Activated T-cell treated with anti-CD3 and anti-CD28 coated beads, Interleukin-2, amount 50 U/mL, for 4 hours (primary cell): ENCODE data around the gene GRIN1. TPM values are rescaled to one million over a fixed set of nuclear protein-coding genes. Genes with fewer than 3 reads are reported as not detected.
A peak's percentile ranks its signal among the peaks of the same experiment; 100 is the strongest.

Source experiments
- ATAC-seq, 2 donors: fragments of 200-7000 bp; cut with Tn5 transposase; one replicate each; pipeline ENCODE4 v1.10.0; 2021
- DNase-seq: peaks from one replicate; pipeline ENCODE4 v3.0.0-alpha.2; 2020
- H3K27me3 Mint-ChIP-seq: one replicate; pipeline ENCODE4 v1.8.0; 2021; ENCODE audit warnings: low read depth, mixed read lengths
- H3K36me3 Mint-ChIP-seq: one replicate; pipeline ENCODE4 v1.8.0; 2022; ENCODE audit warnings: mixed read lengths; ENCODE audit not compliant: insufficient read depth
- H3K4me1 Mint-ChIP-seq: one replicate; pipeline ENCODE4 v1.8.0; 2021; ENCODE audit warnings: low read depth, mixed read lengths
- H3K4me3 Mint-ChIP-seq: one replicate; pipeline ENCODE4 v1.8.0; 2021; ENCODE audit warnings: mild to moderate bottlenecking, moderate library complexity, mixed read lengths
- H3K9me3 Mint-ChIP-seq: one replicate; pipeline ENCODE4 v1.8.0; 2021; ENCODE audit warnings: mixed read lengths
- total RNA-seq, 3 donors: library from RNA; stranded (reverse); gene quantifications; one replicate each; pipeline ENCODE4 v1.2.1, GENCODE V29; 2021

Gene GRIN1
- total RNA-seq, 3 donors from 2014 or later: 0.13 to 0.26 TPM; not detected in 1

- DNase-seq: no peak
- Mint-ChIP-seq H3K36me3 (no peaks in the 10 kb centered on the region), H3K4me1 (peaks cover 19% of the 10 kb centered on the region), H3K4me3 (no peak overlapping the region), H3K27me3 (peaks cover 54% of the 10 kb centered on the region), H3K9me3 (no peaks in the 10 kb centered on the region)
- no peak for ATAC-seq
Observed at GRCh38 chr9:137158625-137159024, 19.7 kb downstream of the GRIN1 start.

- peaks cover 58% of the 10 kb centered on the region for H3K27me3 Mint-ChIP-seq
- DNase-seq (no peak), ATAC-seq (no peak)
- no peaks in the 10 kb centered on the region for H3K36me3 Mint-ChIP-seq
- H3K4me3 Mint-ChIP-seq: no peak overlapping the region
- no peaks in the 10 kb centered on the region for H3K9me3 Mint-ChIP-seq
- H3K4me1 Mint-ChIP-seq: peaks cover 19% of the 10 kb centered on the region
Observed at GRCh38 chr9:137159105-137160053, 20.4 kb downstream of the GRIN1 start.

GRCh38 chr9:137160054-137160425 is 21.1 kb downstream of the GRIN1 start:
- Mint-ChIP-seq H3K9me3 (no peaks in the 10 kb centered on the region), H3K4me3 (no peak overlapping the region), H3K4me1 (peaks cover 19% of the 10 kb centered on the region), H3K36me3 (no peaks in the 10 kb centered on the region), H3K27me3 (peaks cover 58% of the 10 kb centered on the region)
- DNase-seq (no peak), ATAC-seq (no peak)

- H3K27me3 Mint-ChIP-seq: peaks cover 62% of the 10 kb centered on the region
- no peaks in the 10 kb centered on the region for H3K36me3 Mint-ChIP-seq
- ATAC-seq (no peak), DNase-seq (no peak)
- H3K9me3 Mint-ChIP-seq: no peaks in the 10 kb centered on the region
- peaks cover 19% of the 10 kb centered on the region for H3K4me1 Mint-ChIP-seq
- H3K4me3 Mint-ChIP-seq: no peak overlapping the region
Observed at GRCh38 chr9:137160716-137161557, 22.0 kb downstream of the GRIN1 start.

GRCh38 chr9:137161558-137162486 is 22.9 kb downstream of the GRIN1 start:
- peaks cover 19% of the 10 kb centered on the region for H3K4me1 Mint-ChIP-seq
- no peaks in the 10 kb centered on the region for H3K36me3 Mint-ChIP-seq
- H3K9me3 Mint-ChIP-seq: no peaks in the 10 kb centered on the region
- peaks cover 65% of the 10 kb centered on the region for H3K27me3 Mint-ChIP-seq
- no peak for DNase-seq
- no peak for ATAC-seq
- H3K4me3 Mint-ChIP-seq: no peak overlapping the region

GRCh38 chr9:137162505-137163364 is 23.8 kb downstream of the GRIN1 start:
- peak in 1 of 2 donors; percentile 46 for ATAC-seq

GRCh38 chr9:137163365-137163715 is 24.4 kb downstream of the GRIN1 start:
- Mint-ChIP-seq H3K27me3 (peaks cover 55% of the 10 kb centered on the region), H3K36me3 (no peaks in the 10 kb centered on the region), H3K9me3 (no peaks in the 10 kb centered on the region), H3K4me1 (peaks cover 10% of the 10 kb centered on the region), H3K4me3 (no peak overlapping the region)
- no peak for DNase-seq
- no peak for ATAC-seq

More at GRCh38 chr9:137162505-137163364, 23.8 kb downstream of the GRIN1 start:
- Mint-ChIP-seq H3K9me3 (no peaks in the 10 kb centered on the region), H3K4me3 (no peak overlapping the region), H3K4me1 (peaks cover 14% of the 10 kb centered on the region), H3K36me3 (no peaks in the 10 kb centered on the region), H3K27me3 (peaks cover 61% of the 10 kb centered on the region)
- no peak for DNase-seq

GRCh38 chr9:137163805-137164204 is 24.9 kb downstream of the GRIN1 start:
- no peaks in the 10 kb centered on the region for H3K9me3 Mint-ChIP-seq
- peaks cover 54% of the 10 kb centered on the region for H3K27me3 Mint-ChIP-seq
- H3K4me1 Mint-ChIP-seq: peaks cover 8% of the 10 kb centered on the region
- H3K36me3 Mint-ChIP-seq: no peaks in the 10 kb centered on the region
- no peak for ATAC-seq
- no peak for DNase-seq
- H3K4me3 Mint-ChIP-seq: no peak overlapping the region

GRCh38 chr9:137164370-137165249 is 25.7 kb downstream of the GRIN1 start:
- Mint-ChIP-seq H3K36me3 (no peaks in the 10 kb centered on the region), H3K27me3 (peaks cover 49% of the 10 kb centered on the region), H3K4me3 (no peak overlapping the region), H3K4me1 (peaks cover 4% of the 10 kb centered on the region), H3K9me3 (no peaks in the 10 kb centered on the region)
- DNase-seq (no peak), ATAC-seq (no peak)

GRCh38 chr9:137165250-137165836 is 26.4 kb downstream of the GRIN1 start:
- Mint-ChIP-seq H3K36me3 (no peaks in the 10 kb centered on the region), H3K4me3 (no peak overlapping the region), H3K9me3 (no peaks in the 10 kb centered on the region), H3K4me1 (peaks cover 4% of the 10 kb centered on the region), H3K27me3 (peaks cover 49% of the 10 kb centered on the region)
- ATAC-seq (no peak), DNase-seq (no peak)

GRCh38 chr9:137166380-137167229 is 27.7 kb downstream of the GRIN1 start:
- ATAC-seq: no peak
- no peak overlapping the region for H3K4me3 Mint-ChIP-seq
- peaks cover 4% of the 10 kb centered on the region for H3K4me1 Mint-ChIP-seq
- DNase-seq: no peak
- H3K36me3 Mint-ChIP-seq: no peaks in the 10 kb centered on the region
- H3K9me3 Mint-ChIP-seq: no peaks in the 10 kb centered on the region
- peaks cover 51% of the 10 kb centered on the region for H3K27me3 Mint-ChIP-seq
